ENCODE data around the gene NCK2. TPM values are rescaled to one million over a fixed set of nuclear protein-coding genes. Genes with fewer than 3 reads are reported as not detected.

Gene NCK2
- polyA plus RNA-seq, 1 of the 3 experiments (the other 2 are of a cell fraction): 42.8 TPM

- Histone ChIP-seq H3K9ac (no peak overlapping the region), H3K79me2 (ENCODE audit: insufficient read depth) (peaks cover 97% of the 10 kb centered on the region), H3K4me2 (no peak overlapping the region), H3K36me3 (replicated peaks in 1 of 2; ENCODE audit: control insufficient read depth in 1 of 2, insufficient read depth in 2 of 2, low read length in 1 of 2) (peaks cover 0 to 5% of the 10 kb centered on the region in 2 experiments), H3K27ac (ENCODE audit: low read depth in 2 of 2, low read length in 1 of 2) (no peak overlapping the region), H3K9me3 (no peaks in the 10 kb centered on the region), H3K4me1 (ENCODE audit: control insufficient read depth in 1 of 2, insufficient read depth in 2 of 2, low read depth in 1 of 2, low read length in 1 of 2) (peaks cover 3 to 10% of the 10 kb centered on the region in 2 experiments; a peak in 2 of 4 replicates), H3F3A (replicated peaks; ENCODE audit: insufficient read depth) (no peaks in the 10 kb centered on the region), H3K4me3 (ENCODE audit: low read depth in 2 of 2, low read length in 1 of 2) (no peak overlapping the region), H2AFZ (ENCODE audit: low read depth) (no peak overlapping the region), H3K9me2 (no peaks in the 10 kb centered on the region), H3K27me3 (ENCODE audit: insufficient read depth) (no peaks in the 10 kb centered on the region), H4K20me1 (ENCODE audit: insufficient read depth) (peaks cover 95% of the 10 kb centered on the region)
- ChIA-PET POLR2A (no interaction called here), CTCF (interaction anchor here (1.0 kb wide), 1 partner anchor 216 kb away, joined by 3 read pairs; no protein-coding TSS in a partner anchor)
- DNase-seq: no peak
- WGBS (ENCODE audit: low lambda C conversion rate): 98% methylated on average over 4 of the region's 4 CpGs
- TF ChIP-seq EP300 (IDR thresholded peaks at IDR 0.05; ENCODE audit: borderline replicate concordance in 1 of 2, low read depth in 1 of 2, low read length in 1 of 2): no peak
- no peak for TF ChIP-seq REST (IDR thresholded peaks at IDR 0.05; ENCODE audit: low read depth, low read length)
- no peak for TF ChIP-seq FOSL2 (IDR thresholded peaks at IDR 0.05; ENCODE audit: borderline replicate concordance, low read depth)
- TF ChIP-seq GATA2 (CRISPR knock-in tag; IDR thresholded peaks at IDR 0.05): no peak
- no peak for TF ChIP-seq YY1 (IDR thresholded peaks at IDR 0.05; ENCODE audit: low read depth)
- no peak for TF ChIP-seq MXI1 (IDR thresholded peaks at IDR 0.05; ENCODE audit: low read depth, low read length)
- TF ChIP-seq TAF1 (IDR thresholded peaks at IDR 0.05; ENCODE audit: borderline replicate concordance, low read depth, low read length): no peak
- no peak for TF ChIP-seq FOXM1 (IDR thresholded peaks at IDR 0.05; ENCODE audit: low read depth)
- TF ChIP-seq MAX (IDR thresholded peaks at IDR 0.05; ENCODE audit: low read depth): no peak
- no peak for TF ChIP-seq GABPA (IDR thresholded peaks at IDR 0.05; ENCODE audit: low read depth)
- TF ChIP-seq USF1 (IDR thresholded peaks at IDR 0.05; ENCODE audit: borderline replicate concordance, low read depth): no peak
- TF ChIP-seq JUND (IDR thresholded peaks at IDR 0.05): no peak
- TF ChIP-seq PBX3 (IDR thresholded peaks at IDR 0.05): no peak
- no peak for TF ChIP-seq EZH2phosphoT487 (IDR thresholded peaks at IDR 0.05; ENCODE audit: borderline replicate concordance, low read depth)
- no peak for TF ChIP-seq RFX5 (IDR thresholded peaks at IDR 0.05; ENCODE audit: low read length)
- TF ChIP-seq TCF12 (IDR thresholded peaks at IDR 0.05): no peak
- no peak for TF ChIP-seq CHD2 (IDR thresholded peaks at IDR 0.05; ENCODE audit: low read length, partially characterized antibody)
- TF ChIP-seq SIN3A (IDR thresholded peaks at IDR 0.05; ENCODE audit: borderline replicate concordance, low read depth, low read length): no peak
- TF ChIP-seq TEAD4 (IDR thresholded peaks at IDR 0.05; ENCODE audit: borderline replicate concordance, insufficient read depth): no peak
These were observed 12.7 kb downstream of the NCK2 start for GRCh38 chr2:105757433-105757832.

Measured in SK-N-SH (cell line).